HEK293 (cell line): ENCODE data around the gene NR3C2.

Experiments
- KLF10 ChIP-seq: fragments of 450-650 bp; IDR thresholded peaks from 2 replicates; pipeline ENCODE4 v1.5.1; 2018; ENCODE audit warnings: missing biosample characterization, mild to moderate bottlenecking, missing genetic modification characterization
- OVOL3 ChIP-seq: fragments of 450-650 bp; formaldehyde crosslinking; IDR thresholded peaks from 2 replicates; pipeline ENCODE4 v1.5.1; 2016; ENCODE audit warnings: missing biosample characterization, missing genetic modification characterization
- REPIN1 ChIP-seq: fragments of 450-650 bp; formaldehyde crosslinking; IDR thresholded peaks from 2 replicates; pipeline ENCODE4 v1.5.1; 2017; ENCODE audit warnings: missing biosample characterization, missing genetic modification characterization, low read depth
- ZBTB8A ChIP-seq: fragments of 450-650 bp; formaldehyde crosslinking; IDR thresholded peaks from 2 replicates; pipeline ENCODE4 v1.5.1; 2016; ENCODE audit warnings: missing biosample characterization, missing genetic modification characterization
- ZFP69B ChIP-seq: fragments of 450-650 bp; formaldehyde crosslinking; IDR thresholded peaks from 2 replicates; pipeline ENCODE4 v1.5.1; 2016; ENCODE audit warnings: missing biosample characterization, missing genetic modification characterization
- ZNF18 ChIP-seq: fragments of 450-650 bp; formaldehyde crosslinking; IDR thresholded peaks from 2 replicates; pipeline ENCODE4 v1.5.1; 2016; ENCODE audit warnings: missing biosample characterization, missing genetic modification characterization
- ZNF274 ChIP-seq, 2 experiments: fragments of 200-500 bp in 1 of 2; fragments of 450-650 bp in 1 of 2; sonication (Bioruptor generic) in 1 of 2; formaldehyde crosslinking in 1 of 2; IDR thresholded peaks; 2 replicates each; pipeline versions ENCODE4 v1.5.1 to v1.6.1; 2014 to 2016; ENCODE audit warnings: borderline replicate concordance in 1 of 2, inconsistent platforms in 1 of 2, low read length in 1 of 2, missing biosample characterization in 1 of 2, missing genetic modification characterization in 1 of 2
- ZNF398 ChIP-seq: fragments of 450-650 bp; formaldehyde crosslinking; IDR thresholded peaks from 2 replicates; pipeline ENCODE4 v1.5.1; 2017; ENCODE audit warnings: missing biosample characterization, missing genetic modification characterization
- ZNF555 ChIP-seq: fragments of 450-650 bp; formaldehyde crosslinking; conservative IDR thresholded peaks from 2 replicates; pipeline ENCODE4 v1.5.1; 2017; ENCODE audit warnings: missing biosample characterization, mild to moderate bottlenecking, missing genetic modification characterization, inconsistent platforms
- ZNF792 ChIP-seq: fragments of 450-650 bp; formaldehyde crosslinking; IDR thresholded peaks from 2 replicates; pipeline ENCODE4 v1.5.1; 2016; ENCODE audit warnings: missing biosample characterization, missing genetic modification characterization
- TF ChIP-seq, protein P1 (sequence below): fragments of 450-650 bp; formaldehyde crosslinking; IDR thresholded peaks from 2 replicates; pipeline ENCODE4 v1.5.1; 2016; ENCODE audit warnings: missing biosample characterization, missing genetic modification characterization

- TF ChIP-seq KLF10: no peak
- TF ChIP-seq OVOL3: no peak
- no peak for TF ChIP-seq ZNF398
- no peak for TF ChIP-seq ZFP69B (tag by site-specific recombination)
- TF ChIP-seq, protein P1, sequence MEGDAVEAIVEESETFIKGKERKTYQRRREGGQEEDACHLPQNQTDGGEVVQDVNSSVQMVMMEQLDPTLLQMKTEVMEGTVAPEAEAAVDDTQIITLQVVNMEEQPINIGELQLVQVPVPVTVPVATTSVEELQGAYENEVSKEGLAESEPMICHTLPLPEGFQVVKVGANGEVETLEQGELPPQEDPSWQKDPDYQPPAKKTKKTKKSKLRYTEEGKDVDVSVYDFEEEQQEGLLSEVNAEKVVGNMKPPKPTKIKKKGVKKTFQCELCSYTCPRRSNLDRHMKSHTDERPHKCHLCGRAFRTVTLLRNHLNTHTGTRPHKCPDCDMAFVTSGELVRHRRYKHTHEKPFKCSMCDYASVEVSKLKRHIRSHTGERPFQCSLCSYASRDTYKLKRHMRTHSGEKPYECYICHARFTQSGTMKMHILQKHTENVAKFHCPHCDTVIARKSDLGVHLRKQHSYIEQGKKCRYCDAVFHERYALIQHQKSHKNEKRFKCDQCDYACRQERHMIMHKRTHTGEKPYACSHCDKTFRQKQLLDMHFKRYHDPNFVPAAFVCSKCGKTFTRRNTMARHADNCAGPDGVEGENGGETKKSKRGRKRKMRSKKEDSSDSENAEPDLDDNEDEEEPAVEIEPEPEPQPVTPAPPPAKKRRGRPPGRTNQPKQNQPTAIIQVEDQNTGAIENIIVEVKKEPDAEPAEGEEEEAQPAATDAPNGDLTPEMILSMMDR (tag by site-specific recombination): no peak
- TF ChIP-seq ZBTB8A (tag by site-specific recombination): no peak
- TF ChIP-seq ZNF18: no peak
- TF ChIP-seq REPIN1 (tag by site-specific recombination): no peak
- TF ChIP-seq ZNF792: no peak
- no peak for TF ChIP-seq ZNF555
- no peak for TF ChIP-seq ZNF274 (IDR thresholded peaks at IDR 0.05; ENCODE audit: low read length)
- TF ChIP-seq ZNF274 (tag by site-specific recombination; IDR thresholded peaks at IDR 0.05; ENCODE audit: borderline replicate concordance): no peak
Measured at GRCh38 chr4:148229798-148230197, 212.4 kb downstream of the NR3C2 start.
